Upper lobe of left lung (tissue), 4 donors: Measurements from ENCODE around the gene CACUL1.

Experiments
- CTCF ChIP-seq, 6 experiments: fragments of 450-650 bp in 4 of 6; fragments of 200-600 bp in 2 of 6; sonication (generic) in 2 of 6; IDR thresholded peaks; one replicate each; pipeline ENCODE4 v1.5.1; 2016 to 2019; ENCODE audit warnings: antibody characterized with exemption in 6 of 6
- POLR2A ChIP-seq, 4 donors: fragments of 450-650 bp; IDR thresholded peaks; one replicate each; pipeline ENCODE4 v1.5.1; 2016 to 2017; ENCODE audit warnings: antibody characterized with exemption in 4 of 4, mild to moderate bottlenecking in 2 of 4

- TF ChIP-seq CTCF (IDR thresholded peaks at IDR 0.05) (no peak), POLR2A (IDR thresholded peaks at IDR 0.05) (no peak)
Measured at GRCh38 chr10:118742782-118743181, 12.0 kb downstream of the CACUL1 start.
